ENCODE data around the gene EEF2K. TPM values are rescaled to one million over a fixed set of nuclear protein-coding genes. Genes with fewer than 3 reads are reported as not detected.

EEF2K gene
- total RNA-seq, 2 donors from 2014 or later = 33.6 to 45.7 TPM

DNA sequence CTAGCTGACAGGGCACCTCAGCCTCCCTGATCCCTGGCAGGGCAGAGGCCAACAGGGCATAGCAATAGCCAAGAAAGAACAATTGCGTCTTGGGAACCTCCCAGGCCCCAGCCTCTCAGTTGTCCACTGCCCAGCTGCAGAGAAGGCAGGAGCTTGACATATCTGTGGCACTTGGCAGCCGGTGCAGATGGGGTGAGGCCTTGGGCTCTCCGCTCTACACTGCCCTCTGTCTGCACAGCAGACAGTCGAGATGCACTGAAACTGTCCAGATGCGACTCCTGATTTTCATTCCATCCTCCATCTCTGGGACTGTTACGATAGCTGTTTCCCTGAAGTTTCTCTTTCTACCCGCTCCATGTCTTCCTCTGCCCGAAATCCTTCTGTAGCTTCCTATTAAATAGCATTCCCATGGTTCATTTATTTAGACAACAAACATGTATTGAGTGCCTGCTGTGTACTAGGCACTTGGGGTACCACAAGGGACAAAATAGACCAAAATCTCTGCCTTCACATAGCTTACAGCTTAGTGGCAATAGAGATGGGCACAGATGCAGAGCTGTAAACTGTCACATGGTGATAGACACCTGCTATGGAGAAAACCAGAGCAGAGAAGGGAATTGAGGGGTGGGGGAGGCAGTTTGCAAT is 94.5 kb downstream of the EEF2K start:
- peak; percentile 86 for DNase-seq (ENCODE audit: low spot score)

DNA sequence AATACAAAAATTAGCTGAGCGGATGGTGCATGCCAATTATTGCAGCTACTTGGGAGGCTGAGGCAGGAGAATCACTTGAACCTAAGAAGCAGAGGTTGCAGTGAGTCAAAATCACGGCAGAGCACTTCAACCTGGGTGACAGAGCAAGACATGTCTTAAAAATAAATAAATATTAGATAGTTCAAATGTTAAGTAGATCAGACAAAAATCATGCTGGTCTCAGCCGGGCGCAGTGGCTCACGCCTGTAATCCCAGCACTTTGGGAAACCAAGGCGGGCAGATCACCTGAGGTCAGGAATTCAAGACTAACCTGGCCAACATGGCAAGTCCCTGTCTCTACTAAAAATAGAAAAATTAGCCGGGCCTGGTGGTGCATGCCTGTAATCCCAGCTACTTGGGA is 95.3 kb downstream of the EEF2K start:
- DNase-seq (ENCODE audit: low spot score) = peak; percentile 74
- intact Hi-C loops (cut with DNase I) = loop anchor here in 1 of 2 donors (2.0 kb wide), 1 partner anchor 47 kb away; no protein-coding TSS in a partner anchor

More for the DNA sequence above, 94.5 kb downstream of the EEF2K start:
- intact Hi-C loops (cut with DNase I) = loop anchor here in 1 of 2 donors (2.0 kb wide), 1 partner anchor 48 kb away; no protein-coding TSS in a partner anchor

DNA sequence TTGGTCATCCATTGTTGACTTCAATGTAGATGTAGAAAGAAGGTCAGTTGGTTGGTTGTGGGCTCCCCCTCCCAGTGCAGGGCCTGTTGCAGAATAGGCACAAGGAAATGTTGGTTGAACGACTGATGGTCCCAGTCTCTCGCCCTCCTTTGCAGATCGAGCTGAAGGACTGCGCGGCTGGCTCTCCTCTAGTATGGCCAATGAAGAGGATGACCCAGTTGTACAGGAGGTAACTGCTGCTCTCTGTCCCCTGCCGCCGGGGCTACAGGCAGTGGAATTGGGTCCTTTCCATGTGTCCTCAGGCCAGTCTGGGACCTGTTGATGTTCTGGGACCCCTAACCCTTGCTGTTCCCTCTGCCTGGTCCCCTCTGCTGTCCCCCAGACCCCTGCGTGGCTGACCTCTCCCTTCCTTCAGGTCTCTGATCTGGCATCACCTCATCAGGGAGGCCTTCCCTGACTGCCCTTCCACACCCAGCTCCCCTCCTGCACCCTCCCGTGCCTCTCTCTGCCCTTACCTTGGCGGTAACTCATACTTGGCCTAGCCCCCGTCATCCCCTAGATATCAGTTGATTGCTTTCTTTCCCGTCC is 96.8 kb downstream of the EEF2K start:
- peak; percentile 59 for DNase-seq (ENCODE audit: low spot score)
- intact Hi-C loops (cut with DNase I) = no loop called here

DNA sequence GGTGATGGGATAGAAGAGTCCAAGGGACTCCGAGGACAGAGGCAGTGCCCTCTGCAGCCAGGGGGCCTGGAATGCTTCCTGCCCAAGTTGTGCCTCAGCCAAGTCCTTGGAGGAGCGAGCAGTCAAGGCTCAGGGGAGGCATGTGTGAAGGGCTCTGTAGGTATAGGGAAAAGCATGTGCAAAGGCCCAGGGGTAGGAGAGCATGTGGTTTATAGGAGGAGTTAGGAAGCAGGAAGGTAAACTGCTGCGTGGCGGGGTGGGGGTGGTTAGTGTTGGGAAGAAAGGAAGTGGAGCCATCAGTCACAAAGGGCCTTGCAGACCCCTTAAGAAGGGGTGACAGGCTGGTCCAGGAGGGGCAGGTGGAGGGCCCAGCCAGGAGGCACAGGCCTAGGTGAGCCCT is 98.3 kb downstream of the EEF2K start:
- intact Hi-C loops (cut with DNase I) = no loop called here

DNA sequence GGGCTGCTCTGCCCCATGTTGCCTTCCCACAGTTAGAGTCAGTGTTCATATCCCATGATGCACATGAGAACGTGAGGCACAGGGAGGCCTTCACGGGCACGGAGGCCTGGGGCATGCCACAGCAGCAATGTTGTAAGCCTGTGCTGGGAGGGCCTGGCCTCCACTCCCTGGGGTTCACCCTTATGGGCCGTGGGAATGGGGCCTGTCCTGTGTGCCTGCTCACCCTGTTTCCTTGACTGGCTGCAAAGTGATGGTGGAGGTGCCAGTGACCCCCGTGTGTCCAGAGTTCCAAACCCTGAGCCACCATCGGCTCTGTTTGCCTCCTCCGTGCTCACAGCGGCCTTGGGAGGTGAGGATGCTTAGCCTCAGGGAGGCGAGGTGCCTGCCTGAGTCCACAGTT is 100.7 kb downstream of the EEF2K start:
- DNase-seq (ENCODE audit: low spot score) = no peak
- intact Hi-C loops (cut with DNase I) = no loop called here

More for the DNA sequence above, 98.3 kb downstream of the EEF2K start:
- peak; percentile 40 for DNase-seq (ENCODE audit: low spot score)

DNA sequence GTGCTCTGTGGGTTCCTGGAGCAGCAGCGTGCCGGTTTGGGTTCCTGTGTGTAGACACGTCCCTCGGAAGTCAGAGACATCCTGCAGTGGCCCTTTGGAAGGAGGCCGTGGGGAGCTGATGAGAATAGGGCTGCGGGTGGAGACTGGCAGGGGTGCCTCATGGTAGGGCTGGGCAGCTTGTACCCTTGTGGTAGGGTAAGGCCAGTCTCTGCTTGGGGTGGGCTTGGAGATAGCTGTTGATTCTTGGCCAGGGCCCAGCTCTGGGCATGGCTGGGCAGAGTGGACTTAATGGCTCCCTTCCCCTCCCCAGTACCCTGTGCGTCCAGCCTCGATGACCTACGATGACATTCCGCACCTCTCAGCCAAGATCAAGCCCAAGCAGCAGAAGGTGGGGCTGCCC is 101.8 kb downstream of the EEF2K start:
- DNase-seq (ENCODE audit: low spot score) = no peak
- intact Hi-C loops (cut with DNase I) = no loop called here

DNA sequence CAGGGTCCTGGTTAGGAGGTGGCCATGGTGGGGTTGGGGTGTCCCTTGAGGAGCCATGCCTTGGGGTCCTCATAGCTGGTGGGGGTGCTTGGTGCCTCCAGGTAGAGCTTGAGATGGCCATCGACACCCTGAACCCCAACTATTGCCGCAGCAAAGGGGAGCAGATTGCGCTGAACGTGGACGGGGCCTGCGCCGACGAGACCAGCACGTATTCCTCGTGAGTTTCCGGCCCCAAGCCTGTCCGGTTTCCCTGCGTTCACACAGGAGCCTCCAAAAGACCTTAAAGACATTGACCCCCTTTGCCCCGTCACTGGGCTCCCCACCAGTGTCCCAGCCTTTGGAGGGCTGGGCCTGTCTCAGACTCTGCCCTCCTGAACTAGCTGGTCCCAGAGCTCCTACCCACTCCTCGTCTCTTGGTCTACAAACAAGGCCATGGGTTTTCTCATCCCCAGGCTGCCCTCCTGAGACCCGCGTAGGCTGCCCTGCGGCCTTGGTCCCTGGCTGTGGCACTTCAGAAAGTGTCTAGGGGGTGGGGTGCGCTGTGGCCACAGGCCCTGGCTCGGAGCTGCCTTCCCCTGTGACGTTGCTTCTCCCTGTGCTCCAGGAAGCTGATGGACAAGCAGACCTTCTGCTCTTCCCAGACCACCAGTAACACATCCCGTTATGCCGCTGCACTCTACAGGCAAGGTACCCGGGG is 102.9 kb downstream of the EEF2K start:
- intact Hi-C loops (cut with DNase I) = no loop called here
- DNase-seq (ENCODE audit: low spot score) = no peak

DNA sequence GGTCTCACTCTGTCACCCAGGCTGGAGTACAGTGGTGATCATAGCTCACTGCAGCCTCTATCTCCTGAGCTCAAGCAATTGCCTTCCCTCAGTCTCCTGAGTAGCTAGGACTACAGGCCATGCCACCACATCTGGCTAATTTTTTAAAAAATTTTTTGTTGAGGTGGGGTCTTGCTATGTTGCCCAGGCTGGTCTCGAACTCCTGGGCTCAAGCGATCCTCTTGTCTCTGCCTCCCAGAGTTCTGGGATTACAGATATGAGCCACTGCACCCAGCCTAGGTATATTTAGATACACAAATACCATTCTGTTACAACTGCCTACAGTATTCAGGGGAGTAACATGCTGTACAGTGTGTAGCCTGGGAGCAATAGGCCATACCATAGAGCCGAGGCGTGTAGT is 105.4 kb downstream of the EEF2K start:
- DNase-seq (ENCODE audit: low spot score) = no peak
- intact Hi-C loops (cut with DNase I) = no loop called here

DNA sequence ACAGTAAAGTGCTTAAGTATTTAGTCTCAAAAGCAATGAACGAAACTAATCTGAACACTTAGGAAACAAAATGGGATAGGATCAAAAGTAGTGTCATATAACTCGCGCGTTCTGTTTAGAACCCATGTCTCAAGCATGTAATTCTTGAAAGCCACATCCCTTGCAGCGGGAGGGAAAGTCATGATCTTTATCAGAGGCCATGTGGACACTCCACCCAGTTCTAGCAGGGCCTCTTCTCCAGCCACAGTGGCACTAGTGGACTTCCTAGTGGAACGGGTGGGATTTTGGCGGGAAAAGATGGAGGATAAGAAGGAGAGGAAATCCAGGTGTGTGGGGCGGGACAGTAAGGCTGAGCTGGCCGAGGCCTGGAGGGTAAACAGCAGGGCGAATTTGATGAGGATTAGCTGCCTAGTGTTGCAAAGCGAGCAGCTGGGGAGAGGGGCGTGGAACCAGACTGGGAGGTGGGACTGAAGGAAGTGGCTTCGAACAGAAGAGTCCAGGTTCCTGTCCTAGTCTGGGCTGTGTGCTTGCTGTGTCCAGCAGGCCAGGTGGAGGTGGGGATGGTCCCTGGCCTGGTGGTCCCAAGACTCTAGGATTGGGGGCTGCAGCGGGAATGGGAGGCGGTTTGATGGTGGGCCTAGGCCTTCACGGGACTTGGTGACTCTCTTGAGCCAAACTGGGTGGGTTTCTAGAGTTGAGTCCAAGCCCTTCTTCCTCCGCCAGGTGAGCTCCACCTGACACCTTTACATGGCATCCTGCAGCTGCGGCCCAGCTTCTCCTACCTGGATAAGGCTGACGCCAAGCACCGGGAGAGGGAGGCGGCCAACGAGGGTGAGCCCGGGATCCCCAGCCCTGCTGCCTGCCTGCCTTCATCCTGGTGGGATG is 107.1 kb downstream of the EEF2K start:
- peak; percentile 76 for DNase-seq (ENCODE audit: low spot score)
- intact Hi-C loops (cut with DNase I) = no loop called here

DNA sequence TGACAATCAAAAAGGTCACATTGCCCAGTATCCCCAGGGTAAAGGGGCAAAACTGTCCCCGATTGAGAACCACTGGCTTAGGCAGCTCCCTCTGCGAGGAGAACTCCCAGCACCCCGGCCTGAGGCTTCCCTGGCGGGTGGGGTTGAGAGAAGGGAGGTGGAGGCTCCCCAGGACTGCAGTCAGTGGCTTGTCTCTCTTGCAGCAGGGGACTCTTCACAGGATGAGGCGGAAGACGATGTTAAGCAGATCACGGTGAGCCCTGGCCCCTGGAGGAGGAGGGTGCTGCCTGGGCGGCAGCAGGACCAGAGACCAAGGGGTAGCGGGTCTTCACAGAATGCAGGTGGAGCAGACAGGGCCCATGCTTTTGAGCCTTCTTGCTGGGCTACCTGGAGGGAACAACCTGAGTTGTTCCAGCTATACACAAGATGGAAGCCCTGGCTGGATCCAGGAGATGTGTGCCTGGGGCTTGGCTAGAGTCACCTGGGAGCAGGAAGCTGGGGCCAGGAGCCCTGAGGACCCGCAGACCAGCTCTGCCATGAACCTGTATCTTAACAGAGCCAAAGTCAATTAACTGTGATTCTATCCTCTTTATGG is 107.9 kb downstream of the EEF2K start:
- no peak for DNase-seq (ENCODE audit: low spot score)

DNA sequence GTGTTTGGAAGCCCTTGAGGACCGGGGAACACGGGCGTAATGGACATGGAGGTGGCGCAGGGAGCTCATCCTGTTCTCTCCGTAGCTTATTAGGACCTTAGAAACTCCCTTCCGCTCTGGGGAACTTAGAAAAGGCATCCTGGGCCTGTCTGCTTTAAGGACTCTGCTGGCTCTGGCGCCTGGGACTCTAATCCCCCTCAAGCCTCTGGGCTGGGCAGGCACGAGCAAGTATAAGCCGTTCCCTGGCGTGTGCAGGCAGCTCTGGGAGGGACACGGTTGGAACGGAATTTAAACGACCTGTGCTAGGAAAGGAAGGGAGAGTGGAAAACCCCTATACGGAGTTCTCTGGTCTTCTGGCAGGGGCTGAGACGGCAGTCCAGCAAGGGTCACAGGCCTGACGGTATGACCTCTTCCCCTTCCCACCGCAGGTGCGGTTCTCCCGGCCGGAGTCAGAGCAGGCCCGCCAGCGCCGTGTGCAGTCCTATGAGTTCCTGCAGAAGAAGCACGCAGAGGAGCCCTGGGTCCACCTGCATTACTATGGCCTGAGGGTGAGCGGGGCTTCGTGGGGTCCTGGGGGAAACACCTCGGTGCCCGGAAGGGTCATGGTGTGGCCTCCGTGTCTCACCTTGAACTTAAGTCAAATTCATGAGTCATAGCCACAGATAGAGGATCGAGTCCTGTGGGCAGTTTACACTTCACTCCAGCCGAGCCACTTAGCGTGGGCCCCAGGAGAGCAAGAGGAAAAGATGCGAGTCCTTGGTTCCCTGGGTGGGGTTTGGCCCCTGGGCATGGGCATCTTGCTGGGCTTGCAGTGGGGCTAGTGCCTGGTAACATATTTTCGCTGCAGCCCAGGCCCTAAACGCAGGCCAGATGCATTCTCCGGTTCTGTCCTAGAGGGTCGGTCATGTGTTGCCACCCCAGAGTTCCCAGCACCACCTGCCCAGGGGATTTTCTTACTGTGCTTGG is 108.9 kb downstream of the EEF2K start:
- intact Hi-C loops (cut with DNase I) = no loop called here
- DNase-seq (ENCODE audit: low spot score) = peak; percentile 71

More for the DNA sequence above, 107.9 kb downstream of the EEF2K start:
- intact Hi-C loops (cut with DNase I) = no loop called here

DNA sequence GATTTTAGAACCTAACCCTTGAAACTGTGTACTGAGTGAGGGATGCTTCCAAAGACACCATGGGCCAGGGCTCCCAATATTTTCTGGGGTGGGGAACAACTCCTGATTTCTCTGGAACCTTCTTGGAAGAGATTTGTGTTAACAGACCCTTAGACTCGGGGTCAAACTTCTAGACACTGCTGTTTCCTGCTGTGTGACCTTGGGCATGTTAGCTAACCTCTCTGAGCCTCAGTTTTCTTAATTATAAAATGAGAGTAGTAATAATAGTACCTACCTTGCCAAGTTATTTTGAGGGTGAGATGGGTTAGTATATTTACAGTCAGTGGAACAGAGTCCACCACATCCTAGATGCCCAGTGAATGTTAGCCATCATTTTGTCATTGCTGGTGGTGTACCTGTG is 109.9 kb downstream of the EEF2K start:
- no peak for DNase-seq (ENCODE audit: low spot score)

DNA sequence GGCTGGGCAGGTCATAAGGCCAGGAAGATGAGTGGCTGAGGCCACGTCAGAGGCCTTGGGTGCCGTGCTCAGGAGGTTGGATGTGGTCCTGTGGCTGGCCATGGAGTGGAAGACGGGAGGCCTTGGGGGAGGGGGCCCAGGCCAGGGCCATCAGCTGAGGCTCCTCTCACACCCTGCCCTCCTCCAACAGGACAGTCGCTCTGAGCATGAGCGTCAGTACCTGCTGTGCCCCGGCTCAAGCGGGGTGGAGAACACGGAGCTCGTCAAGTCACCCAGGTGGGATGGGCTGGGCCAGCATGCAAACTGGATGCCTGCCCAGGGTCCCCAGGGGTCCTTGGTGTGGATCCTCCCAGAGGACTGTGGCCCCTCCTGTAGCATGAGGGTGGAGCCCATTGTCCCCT is 110.3 kb downstream of the EEF2K start:
- intact Hi-C loops (cut with DNase I) = no loop called here
- DNase-seq (ENCODE audit: low spot score) = peak; percentile 78

More for the DNA sequence above, 109.9 kb downstream of the EEF2K start:
- intact Hi-C loops (cut with DNase I) = no loop called here

DNA sequence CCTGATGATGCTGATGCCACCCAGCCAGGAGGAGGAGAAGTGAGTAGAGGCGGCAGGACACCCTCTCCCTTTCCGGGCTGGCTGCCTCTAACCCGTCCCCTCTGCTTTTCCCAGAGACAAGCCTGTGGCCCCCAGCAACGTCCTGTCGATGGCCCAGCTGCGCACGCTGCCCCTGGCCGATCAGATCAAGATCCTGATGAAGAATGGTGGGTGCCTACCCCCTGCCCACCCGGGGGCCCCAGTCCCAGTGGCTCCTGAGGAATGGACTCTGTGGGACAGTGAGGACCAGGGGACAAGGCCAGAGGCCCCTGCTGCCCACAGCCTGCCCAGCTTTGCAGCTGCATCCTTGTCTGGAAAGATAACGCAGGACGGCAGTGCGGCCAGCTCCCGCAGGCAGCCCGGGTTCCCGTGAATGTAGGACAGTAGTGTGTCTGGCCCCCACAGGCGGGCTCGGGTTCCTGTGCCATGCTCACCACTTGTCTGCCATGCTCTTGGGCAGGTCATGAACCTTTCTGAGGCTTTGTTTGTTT is 111.0 kb downstream of the EEF2K start:
- intact Hi-C loops (cut with DNase I) = no loop called here
- DNase-seq (ENCODE audit: low spot score) = peak; percentile 82

DNA sequence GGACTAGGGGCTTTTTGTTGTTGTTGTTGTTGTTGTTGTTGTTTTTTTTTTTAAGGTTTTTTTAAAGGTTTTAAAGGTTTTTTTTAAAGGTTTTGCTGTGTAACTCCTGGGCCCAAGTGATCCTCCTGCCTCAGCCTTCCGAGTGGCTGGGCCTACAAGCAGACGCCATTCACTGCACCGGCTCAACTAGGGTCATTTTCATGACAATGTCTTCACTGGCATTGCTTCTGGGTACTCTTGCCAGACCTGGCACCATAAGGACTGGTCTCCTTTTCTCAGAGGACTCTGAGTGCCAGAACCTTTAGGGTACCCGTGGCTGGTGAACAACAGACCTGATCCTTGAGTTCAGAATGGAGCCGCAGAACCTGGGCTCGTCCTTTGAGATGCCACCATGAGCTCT is 111.5 kb downstream of the EEF2K start:
- intact Hi-C loops (cut with DNase I) = no loop called here
- no peak for DNase-seq (ENCODE audit: low spot score)

DNA sequence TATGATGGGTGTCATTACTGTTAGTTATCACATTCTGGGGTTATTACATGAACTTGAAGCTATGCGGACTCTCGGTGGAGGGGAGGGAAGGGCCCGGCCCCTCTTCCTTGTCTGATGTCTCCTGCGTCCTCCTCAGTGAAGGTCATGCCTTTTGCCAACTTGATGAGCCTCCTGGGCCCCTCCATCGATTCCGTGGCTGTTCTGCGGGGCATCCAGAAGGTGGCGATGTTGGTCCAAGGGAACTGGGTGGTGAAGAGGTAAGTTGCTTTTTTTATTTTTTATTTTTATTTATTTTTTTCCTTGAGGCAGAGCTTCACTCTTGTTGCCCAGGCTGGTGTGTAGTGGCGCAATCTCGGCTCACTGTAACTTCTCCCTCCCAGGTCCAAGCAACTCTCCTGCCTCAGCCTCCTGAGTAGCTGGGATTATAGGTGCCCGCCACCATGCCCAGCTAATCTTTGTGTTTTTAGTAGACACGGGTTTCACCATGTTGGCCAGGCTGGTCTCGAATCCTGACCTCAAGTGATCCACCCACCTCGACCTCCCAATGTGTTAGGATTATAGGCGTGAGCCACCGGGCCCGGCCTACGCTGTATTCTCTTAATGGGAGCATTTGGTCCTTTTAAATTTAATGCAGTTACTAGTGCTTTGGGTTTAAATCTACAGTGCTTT is 112.7 kb downstream of the EEF2K start:
- intact Hi-C loops (cut with DNase I) = no loop called here
- no peak for DNase-seq (ENCODE audit: low spot score)

Data from posterior vena cava (tissue), 2 donors.